D721Med (cell line): ENCODE results near the gene HDDC2.

ENCODE experiments used
- DNase-seq: peaks from one replicate; pipeline ENCODE4 v3.0.0; 2011; ENCODE audit warnings: low spot score; ENCODE audit not compliant: insufficient read length
- FAIRE-seq: peaks from 2 replicates; lab custom pipeline; 2011; peaks lifted over from hg19 to GRCh38; lab: Jason Lieb, UNC
- CTCF ChIP-seq: IDR thresholded peaks from 2 replicates; pipeline ENCODE4 v1.5.1; 2012; ENCODE audit warnings: mild to moderate bottlenecking, control low read depth; ENCODE audit not compliant: insufficient read depth; ENCODE audit errors: missing control alignments

HDDC2 gene

GRCh38 chr6:125307150-125307838 lies 5.5 kb upstream of the HDDC2 start:
- no peak for DNase-seq
- no peak for FAIRE-seq
- no peak for TF ChIP-seq CTCF

GRCh38 chr6:125306756-125307149 lies 5.0 kb upstream of the HDDC2 start:
- DNase-seq (no peak), FAIRE-seq (no peak)
- TF ChIP-seq CTCF: no peak

- TF ChIP-seq CTCF: no peak
- FAIRE-seq (peak; percentile 69), DNase-seq (no peak)
Observed at GRCh38 chr6:125304970-125305660, 3.3 kb upstream of the HDDC2 start.

- DNase-seq (no peak), FAIRE-seq (no peak)
- TF ChIP-seq CTCF: no peak
Observed at GRCh38 chr6:125303512-125303854, 1.7 kb upstream of the HDDC2 start.

GRCh38 chr6:125302840-125303511 lies 1.2 kb upstream of the HDDC2 start:
- DNase-seq (no peak), FAIRE-seq (no peak)
- no peak for TF ChIP-seq CTCF

GRCh38 chr6:125300992-125301434 lies 754 bp downstream of the HDDC2 start:
- no peak for FAIRE-seq

More at GRCh38 chr6:125300992-125301434, 754 bp downstream of the HDDC2 start:
- TF ChIP-seq CTCF: no peak
- DNase-seq: no peak
